Right lung (tissue), 5 donors: ENCODE measurements around the gene PLEKHM1. TPM values are rescaled to one million over a fixed set of nuclear protein-coding genes. Genes with fewer than 3 reads are reported as not detected.

ENCODE experiments used
- DNase-seq, 2 donors: peaks; one replicate each; pipeline ENCODE4 v3.0.0-alpha.2; 2013
- polyA plus RNA-seq, 5 donors: library from polyadenylated mRNA; unstranded; fragments of 120-200 nt; gene quantifications; one replicate each; pipeline versions ENCODE4 v1.2.1 to v1.2.3, GENCODE V29; 2013; ENCODE audit warnings: inconsistent platforms in 1 of 5, low replicate concordance in 1 of 5; ENCODE audit not compliant: insufficient read length in 5 of 5, insufficient read depth in 1 of 5

Gene PLEKHM1
- polyA plus RNA-seq, 5 donors: 12.2 to 19.9 (median 17.8) TPM

- DNase-seq: no peak
Observed at GRCh38 chr17:45428931-45429338, 61.6 kb downstream of the PLEKHM1 start.

DNA sequence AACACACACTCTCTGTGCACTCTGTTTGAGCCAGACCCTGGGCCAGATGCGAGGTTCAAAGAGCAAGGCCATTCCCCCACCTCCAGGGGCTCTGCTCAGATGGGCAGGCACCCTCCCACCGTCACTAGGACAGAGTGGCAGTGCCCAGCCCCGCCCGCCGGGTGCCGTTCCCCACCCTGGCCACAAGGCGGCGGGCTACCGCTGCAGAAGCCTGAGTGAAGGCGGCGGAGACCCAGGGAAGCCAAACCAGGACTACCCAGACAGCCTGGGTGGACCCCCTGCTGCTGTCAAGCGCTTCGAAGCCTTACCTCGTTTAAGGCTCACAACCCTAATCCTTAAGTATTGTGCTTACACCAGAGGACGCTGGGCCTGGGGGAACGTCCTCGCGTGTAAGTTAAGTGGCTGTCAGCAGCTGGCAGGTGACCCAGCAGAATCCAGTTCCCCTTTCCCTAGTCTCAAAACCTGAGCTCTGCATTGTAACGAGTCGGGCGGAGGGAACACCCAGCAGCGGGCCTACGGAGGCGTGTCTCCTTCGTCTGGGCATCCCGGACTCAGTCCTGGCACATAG lies 62.4 kb downstream of the PLEKHM1 start:
- peak; percentile 52 to 57 for DNase-seq

GRCh38 chr17:45427181-45427835 lies 63.2 kb downstream of the PLEKHM1 start:
- DNase-seq: no peak

- no peak for DNase-seq
Observed at GRCh38 chr17:45426561-45426960, 64.0 kb downstream of the PLEKHM1 start.

GRCh38 chr17:45425984-45426413 lies 64.5 kb downstream of the PLEKHM1 start:
- DNase-seq: no peak

DNA sequence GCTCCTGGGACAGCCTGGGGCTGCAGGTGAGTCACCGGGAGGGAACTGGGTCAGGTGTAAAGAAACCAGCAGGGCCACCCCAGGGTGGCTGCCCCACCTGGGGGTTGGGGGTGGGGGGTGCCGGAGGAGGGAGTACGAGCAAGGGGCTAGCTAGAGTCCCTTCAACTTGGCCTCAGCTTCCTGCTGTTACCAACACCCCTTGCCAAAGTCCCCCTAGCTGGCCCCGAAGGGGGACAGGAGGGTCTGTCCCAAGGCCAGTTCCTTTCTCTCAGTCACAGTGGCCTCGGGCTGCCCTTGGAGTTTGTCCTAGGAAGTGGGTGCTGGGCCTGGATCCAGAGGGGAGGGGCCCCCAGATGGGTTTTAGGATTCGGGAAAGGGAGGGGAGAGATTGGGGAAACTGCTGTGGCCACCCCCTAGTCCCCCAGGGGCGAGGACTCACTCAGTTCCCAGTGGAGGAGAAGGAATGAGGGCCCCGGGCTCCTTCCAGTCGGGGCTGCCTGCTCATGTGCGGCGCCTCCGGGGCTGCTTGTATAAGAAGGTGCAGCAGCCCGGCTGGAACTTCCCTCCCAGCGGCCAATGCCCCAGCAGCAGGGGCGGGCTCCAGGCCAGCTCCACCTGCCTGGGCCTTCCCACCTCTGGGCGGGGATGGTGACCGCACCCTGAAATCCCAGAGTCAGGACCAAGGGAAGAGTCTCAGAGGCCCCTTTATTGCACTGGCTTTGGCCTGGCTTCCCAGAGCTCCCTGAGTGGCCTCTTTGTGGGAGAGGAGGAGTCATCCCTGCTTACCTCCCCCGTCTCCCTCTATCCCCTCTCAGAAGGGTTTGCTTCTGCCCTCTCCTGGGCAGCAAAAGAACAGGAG lies 65.2 kb downstream of the PLEKHM1 start:
- DNase-seq: no peak

DNA sequence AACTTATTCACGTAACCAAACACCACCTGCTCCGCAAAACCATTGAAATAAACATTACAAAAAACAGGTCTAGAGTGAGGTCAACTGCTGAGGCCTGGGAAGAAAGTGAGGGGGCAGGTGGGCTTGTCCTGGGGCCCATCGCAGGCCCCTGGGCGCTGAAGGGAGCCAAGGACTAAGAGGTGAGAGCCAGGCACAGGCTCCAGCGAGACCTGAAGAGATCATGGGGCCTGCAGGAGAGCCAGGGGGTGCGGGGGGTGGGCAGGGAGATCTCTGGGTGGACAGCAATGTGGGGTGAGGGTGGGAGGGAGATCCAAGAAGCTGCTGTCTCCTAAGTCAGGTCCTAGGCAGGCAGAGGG lies 65.8 kb downstream of the PLEKHM1 start:
- no peak for DNase-seq

GRCh38 chr17:45423975-45424335 lies 66.6 kb downstream of the PLEKHM1 start:
- no peak for DNase-seq

DNA sequence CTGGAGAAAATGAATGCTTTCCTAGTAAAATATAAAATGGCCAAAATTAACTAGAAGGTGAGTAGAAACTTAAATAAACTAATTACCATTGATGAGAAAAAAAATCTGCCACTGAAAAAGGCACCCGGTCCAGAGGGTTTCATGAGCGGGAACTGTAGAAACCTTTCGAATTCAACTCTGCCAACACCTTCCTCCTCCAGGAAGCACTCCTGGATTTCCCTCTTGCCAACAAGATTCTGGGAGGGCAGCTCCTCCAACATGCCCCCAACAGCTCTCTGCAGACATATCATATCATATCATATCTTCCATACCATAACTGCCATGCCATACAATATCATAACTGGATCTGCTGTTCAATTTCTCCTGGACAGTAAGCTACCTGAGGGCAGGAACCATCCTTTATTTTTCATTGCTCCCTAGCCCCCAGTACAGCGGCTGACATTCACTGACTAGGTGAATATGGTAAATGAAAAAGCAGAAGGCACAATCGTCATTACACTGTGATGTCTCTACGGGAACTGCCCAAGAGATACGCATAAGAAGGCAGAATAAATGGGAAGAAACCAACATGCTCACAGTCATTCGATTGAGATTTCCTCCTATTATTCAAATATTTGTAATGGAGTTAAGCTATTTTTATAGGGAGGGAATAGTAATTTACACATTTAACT lies 67.1 kb downstream of the PLEKHM1 start:
- no peak for DNase-seq

GRCh38 chr17:45414990-45415881 lies 75.3 kb downstream of the PLEKHM1 start:
- DNase-seq: no peak

- no peak for DNase-seq
Observed at GRCh38 chr17:45413498-45413923, 77.0 kb downstream of the PLEKHM1 start.

GRCh38 chr17:45411348-45412105 lies 79.0 kb downstream of the PLEKHM1 start:
- DNase-seq: no peak

DNA sequence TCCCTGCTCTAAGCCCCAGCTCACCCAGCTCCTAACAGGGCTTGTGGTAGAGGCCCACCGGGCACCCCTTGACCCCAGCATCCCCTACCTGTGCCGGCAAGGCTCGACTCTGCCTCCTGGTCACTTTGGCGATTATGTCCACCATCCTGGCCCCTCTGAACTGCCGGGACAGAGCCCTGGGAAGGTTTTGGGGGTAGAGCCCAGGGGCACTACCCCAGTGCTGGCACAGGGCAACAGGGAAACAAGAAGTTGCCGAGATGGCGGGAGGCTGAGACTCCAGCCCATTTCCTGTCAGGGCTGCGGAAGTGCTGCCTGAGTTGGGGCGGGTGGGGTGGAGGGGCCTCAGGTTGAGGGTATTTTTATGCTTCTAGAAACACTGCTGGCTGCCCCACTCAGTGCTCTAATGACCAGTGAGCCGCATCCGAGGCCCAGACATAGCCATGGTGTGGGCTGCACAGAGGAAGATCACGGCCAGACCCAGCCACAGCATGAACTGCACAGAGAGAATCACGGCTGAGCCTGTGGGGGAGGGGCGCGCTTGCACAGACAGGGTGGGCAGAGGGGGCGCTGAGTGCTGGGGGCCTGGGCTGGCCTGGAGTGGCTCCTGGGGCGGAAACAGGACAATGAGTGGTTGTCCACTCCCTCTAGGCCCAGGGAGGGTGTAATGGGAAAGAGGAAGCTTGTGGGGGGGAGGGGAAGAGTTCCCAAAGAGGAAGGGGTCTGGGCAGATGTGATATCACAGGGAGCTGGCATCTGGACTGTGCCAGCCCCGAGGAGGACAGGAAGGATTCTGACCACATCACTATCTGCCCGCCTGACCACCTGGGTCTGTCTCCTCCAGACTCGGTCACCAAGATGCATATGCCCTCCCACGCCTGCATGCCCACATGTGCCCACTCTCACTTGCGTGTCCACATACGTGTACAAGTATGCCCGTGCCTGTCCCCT lies 80.1 kb downstream of the PLEKHM1 start:
- no peak for DNase-seq

- DNase-seq: no peak
Observed at GRCh38 chr17:45409659-45410076, 80.9 kb downstream of the PLEKHM1 start.

DNA sequence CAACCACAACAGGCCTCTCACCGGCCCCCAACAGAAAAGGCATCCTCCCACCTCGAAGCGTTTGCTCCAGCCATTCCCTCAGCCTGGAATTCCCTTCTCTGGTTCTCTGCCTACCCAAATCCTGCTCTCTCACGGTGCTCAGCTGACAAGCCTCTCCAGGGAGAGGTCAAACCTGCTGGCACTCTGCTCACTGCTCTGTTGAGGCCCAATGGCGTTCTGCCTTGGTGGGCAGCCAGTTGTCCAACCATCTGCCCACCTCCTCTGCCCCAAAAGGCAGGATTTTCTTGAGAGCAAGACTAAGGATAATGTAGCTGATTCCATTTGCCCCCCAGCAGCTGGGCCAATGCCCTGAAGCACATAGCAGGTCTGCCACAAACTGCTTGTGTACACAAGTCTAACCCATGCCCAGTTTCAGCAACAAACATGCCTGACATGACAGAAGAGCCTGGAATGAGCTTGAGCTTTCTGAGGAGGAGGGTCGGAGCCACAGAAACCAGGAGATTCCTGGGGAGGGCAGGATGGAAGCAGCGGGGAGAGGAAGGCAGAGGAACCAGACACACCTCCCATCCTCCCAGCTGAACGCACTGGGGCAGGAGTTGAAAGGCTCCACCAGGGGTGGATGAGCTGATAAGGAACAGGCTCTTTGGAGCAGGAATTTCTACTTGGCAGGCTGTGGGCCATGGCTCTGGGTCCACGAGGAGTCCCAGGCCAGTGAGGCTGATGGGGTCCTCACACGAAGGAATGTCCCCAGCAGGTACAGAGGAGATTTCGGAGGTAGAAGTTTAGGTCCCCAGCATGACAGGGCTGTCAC lies 81.7 kb downstream of the PLEKHM1 start:
- DNase-seq: no peak

GRCh38 chr17:45406107-45406506 lies 84.4 kb downstream of the PLEKHM1 start:
- DNase-seq: no peak

GRCh38 chr17:45405250-45406086 lies 85.1 kb downstream of the PLEKHM1 start:
- DNase-seq: no peak

DNA sequence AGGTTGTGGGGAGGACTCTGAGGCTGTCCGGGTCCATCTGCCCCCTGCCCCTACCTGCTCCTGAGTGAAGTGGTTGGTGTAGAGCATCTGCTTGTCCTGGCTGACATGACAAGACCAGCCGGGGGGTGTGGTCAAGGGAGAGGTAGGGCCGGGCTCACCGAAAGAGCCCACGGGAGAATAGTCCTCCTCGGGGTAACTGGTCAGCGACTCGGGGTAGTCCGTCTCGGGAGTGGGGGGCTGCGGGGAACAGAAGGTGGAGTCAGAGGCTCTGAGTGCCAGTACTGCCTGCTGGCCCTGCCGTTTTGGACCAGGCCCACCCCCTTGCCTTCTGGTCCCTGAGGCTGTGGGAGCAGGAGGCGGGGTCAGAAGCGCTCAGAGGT lies 85.7 kb downstream of the PLEKHM1 start:
- DNase-seq: no peak
